DND-41 (cell line): ENCODE data around the gene RALBP1.

Experiments used
- CTCF ChIP-seq: IDR thresholded peaks from 2 replicates; pipeline ENCODE4 v1.5.1; 2012; ENCODE audit warnings: borderline replicate concordance, low read length, moderate library complexity, mild to moderate bottlenecking; ENCODE audit not compliant: poor library complexity, severe bottlenecking; ENCODE audit errors: extremely low read depth
- EZH2 ChIP-seq: IDR thresholded peaks from 3 replicates; pipeline ENCODE4 v1.6.1; 2012; ENCODE audit warnings: borderline replicate concordance, low read depth, mild to moderate bottlenecking, moderate library complexity, low read length, inconsistent platforms; ENCODE audit not compliant: severe bottlenecking

GRCh38 chr18:9428862-9429661 is 46.3 kb upstream of the RALBP1 start:
- no peak for TF ChIP-seq CTCF
- no peak for TF ChIP-seq EZH2
